GM12878 (cell line): ENCODE results near the gene PTPN20.

Experiments
- BHLHE40 ChIP-seq, 2 experiments: fragments of 450-650 bp in 1 of 2; IDR thresholded peaks; 2 replicates each; pipeline ENCODE4 v1.6.1; 2011 to 2017; ENCODE audit warnings: low read depth in 2 of 2, borderline replicate concordance in 1 of 2, improper control_type of control experiment in 1 of 2, low read length in 1 of 2, mild to moderate bottlenecking in 1 of 2
- IKZF1 ChIP-seq: fragments of 450-650 bp; conservative IDR thresholded peaks from 2 replicates; pipeline ENCODE4 v1.6.1; 2017; ENCODE audit warnings: antibody characterized with exemption, mild to moderate bottlenecking
- POLR2AphosphoS5 ChIP-seq: IDR thresholded peaks from 2 replicates; pipeline ENCODE4 v1.6.1; 2011; ENCODE audit warnings: mild to moderate bottlenecking, low read length, inconsistent platforms
- ZNF24 ChIP-seq: fragments of 450-650 bp; IDR thresholded peaks from 2 replicates; pipeline ENCODE4 v1.6.1; 2017; ENCODE audit warnings: antibody characterized with exemption, mild to moderate bottlenecking
- TF ChIP-seq, protein P1 (sequence below): fragments of 450-650 bp; IDR thresholded peaks from 2 replicates; pipeline ENCODE4 v1.6.1; 2018; ENCODE audit warnings: mild to moderate bottlenecking, low read depth, moderate library complexity; ENCODE audit not compliant: partially characterized antibody
- TF ChIP-seq, protein P2 (sequence below), 3 experiments: IDR thresholded peaks in 2 of 3; conservative IDR thresholded peaks in 1 of 3; 2 replicates each; pipeline ENCODE4 v1.5.1; 2011; ENCODE audit warnings: low read depth in 3 of 3, low read length in 3 of 3, mild to moderate bottlenecking in 3 of 3, control low read depth in 2 of 3, moderate library complexity in 2 of 3, inconsistent platforms in 1 of 3, mixed read lengths in 1 of 3; ENCODE audit not compliant: control insufficient read depth in 2 of 3, insufficient read depth in 1 of 3; ENCODE audit errors: extremely low read depth in 1 of 3
- TF ChIP-seq, protein P3 (sequence below): IDR thresholded peaks from 2 replicates; pipeline ENCODE4 v1.6.1; 2011; ENCODE audit warnings: borderline replicate concordance, low read depth, mild to moderate bottlenecking, moderate library complexity, mixed read lengths, low read length; ENCODE audit not compliant: insufficient read depth; ENCODE audit errors: extremely low read length

DNA sequence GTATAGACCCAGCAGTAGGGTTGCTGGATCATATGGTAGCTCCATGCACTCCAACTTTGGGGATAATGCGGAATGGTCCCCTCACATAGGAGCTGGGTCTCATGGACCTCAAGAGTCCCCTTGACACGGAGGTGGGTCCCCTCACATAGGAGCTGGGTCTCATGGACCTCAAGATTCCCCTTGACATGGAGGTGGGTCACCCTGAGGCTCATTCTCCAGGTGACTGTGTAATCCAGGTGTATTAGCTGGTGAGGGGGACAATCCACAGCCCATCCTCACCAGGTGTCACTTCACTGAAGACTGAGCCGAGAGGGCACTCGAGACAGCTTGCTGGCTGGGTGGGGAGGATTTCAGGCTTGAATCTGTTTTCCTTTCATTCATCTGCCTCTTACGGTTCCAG is 121.9 kb downstream of the PTPN20 start:
- TF ChIP-seq POLR2AphosphoS5 (no peak), IKZF1 (no peak), BHLHE40 (IDR thresholded peaks at IDR 0.05; ENCODE audit: borderline replicate concordance in 1 of 2, low read depth in 2 of 2, low read length in 1 of 2) (no peak), ZNF24 (no peak)
- TF ChIP-seq, protein P1, sequence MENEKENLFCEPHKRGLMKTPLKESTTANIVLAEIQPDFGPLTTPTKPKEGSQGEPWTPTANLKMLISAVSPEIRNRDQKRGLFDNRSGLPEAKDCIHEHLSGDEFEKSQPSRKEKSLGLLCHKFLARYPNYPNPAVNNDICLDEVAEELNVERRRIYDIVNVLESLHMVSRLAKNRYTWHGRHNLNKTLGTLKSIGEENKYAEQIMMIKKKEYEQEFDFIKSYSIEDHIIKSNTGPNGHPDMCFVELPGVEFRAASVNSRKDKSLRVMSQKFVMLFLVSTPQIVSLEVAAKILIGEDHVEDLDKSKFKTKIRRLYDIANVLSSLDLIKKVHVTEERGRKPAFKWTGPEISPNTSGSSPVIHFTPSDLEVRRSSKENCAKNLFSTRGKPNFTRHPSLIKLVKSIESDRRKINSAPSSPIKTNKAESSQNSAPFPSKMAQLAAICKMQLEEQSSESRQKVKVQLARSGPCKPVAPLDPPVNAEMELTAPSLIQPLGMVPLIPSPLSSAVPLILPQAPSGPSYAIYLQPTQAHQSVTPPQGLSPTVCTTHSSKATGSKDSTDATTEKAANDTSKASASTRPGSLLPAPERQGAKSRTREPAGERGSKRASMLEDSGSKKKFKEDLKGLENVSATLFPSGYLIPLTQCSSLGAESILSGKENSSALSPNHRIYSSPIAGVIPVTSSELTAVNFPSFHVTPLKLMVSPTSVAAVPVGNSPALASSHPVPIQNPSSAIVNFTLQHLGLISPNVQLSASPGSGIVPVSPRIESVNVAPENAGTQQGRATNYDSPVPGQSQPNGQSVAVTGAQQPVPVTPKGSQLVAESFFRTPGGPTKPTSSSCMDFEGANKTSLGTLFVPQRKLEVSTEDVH, result no peak
- TF ChIP-seq, protein P2, sequence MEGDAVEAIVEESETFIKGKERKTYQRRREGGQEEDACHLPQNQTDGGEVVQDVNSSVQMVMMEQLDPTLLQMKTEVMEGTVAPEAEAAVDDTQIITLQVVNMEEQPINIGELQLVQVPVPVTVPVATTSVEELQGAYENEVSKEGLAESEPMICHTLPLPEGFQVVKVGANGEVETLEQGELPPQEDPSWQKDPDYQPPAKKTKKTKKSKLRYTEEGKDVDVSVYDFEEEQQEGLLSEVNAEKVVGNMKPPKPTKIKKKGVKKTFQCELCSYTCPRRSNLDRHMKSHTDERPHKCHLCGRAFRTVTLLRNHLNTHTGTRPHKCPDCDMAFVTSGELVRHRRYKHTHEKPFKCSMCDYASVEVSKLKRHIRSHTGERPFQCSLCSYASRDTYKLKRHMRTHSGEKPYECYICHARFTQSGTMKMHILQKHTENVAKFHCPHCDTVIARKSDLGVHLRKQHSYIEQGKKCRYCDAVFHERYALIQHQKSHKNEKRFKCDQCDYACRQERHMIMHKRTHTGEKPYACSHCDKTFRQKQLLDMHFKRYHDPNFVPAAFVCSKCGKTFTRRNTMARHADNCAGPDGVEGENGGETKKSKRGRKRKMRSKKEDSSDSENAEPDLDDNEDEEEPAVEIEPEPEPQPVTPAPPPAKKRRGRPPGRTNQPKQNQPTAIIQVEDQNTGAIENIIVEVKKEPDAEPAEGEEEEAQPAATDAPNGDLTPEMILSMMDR (IDR thresholded peaks at IDR 0.05 in 2 of 3, conservative IDR thresholded peaks at IDR 0.05 in 1 of 3; ENCODE audit: control insufficient read depth in 2 of 3, extremely low read depth in 1 of 3, insufficient read depth in 1 of 3, low read depth in 3 of 3, low read length in 3 of 3), result no peak
- TF ChIP-seq, protein P3, sequence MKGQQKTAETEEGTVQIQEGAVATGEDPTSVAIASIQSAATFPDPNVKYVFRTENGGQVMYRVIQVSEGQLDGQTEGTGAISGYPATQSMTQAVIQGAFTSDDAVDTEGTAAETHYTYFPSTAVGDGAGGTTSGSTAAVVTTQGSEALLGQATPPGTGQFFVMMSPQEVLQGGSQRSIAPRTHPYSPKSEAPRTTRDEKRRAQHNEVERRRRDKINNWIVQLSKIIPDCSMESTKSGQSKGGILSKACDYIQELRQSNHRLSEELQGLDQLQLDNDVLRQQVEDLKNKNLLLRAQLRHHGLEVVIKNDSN, result no peak
